ENCODE data around the gene TRMT112.
A peak's percentile ranks its signal among the peaks of the same experiment; 100 is the strongest.

The TRMT112 gene

GRCh38 chr11:64341851-64342791, 24.8 kb upstream of the TRMT112 start:
- TF ChIP-seq CTCF (conservative IDR thresholded peaks at IDR 0.05; ENCODE audit: low read depth, low read length): peak; percentile 30
- H3K4me3 ChIP-seq (ENCODE audit: low read depth, low read length): peak overlapping the region; percentile 51
- DNase-seq (ENCODE audit: low read depth): peak; percentile 91

- no peak for TF ChIP-seq CTCF (conservative IDR thresholded peaks at IDR 0.05; ENCODE audit: low read depth, low read length)
- no peak for DNase-seq (ENCODE audit: low read depth)
- H3K4me3 ChIP-seq (ENCODE audit: low read depth, low read length): no peak overlapping the region
Measured at GRCh38 chr11:64341429-64341828, 24.1 kb upstream of the TRMT112 start.

- no peak overlapping the region for H3K4me3 ChIP-seq (ENCODE audit: low read depth, low read length)
- TF ChIP-seq CTCF (conservative IDR thresholded peaks at IDR 0.05; ENCODE audit: low read depth, low read length): peak; percentile 32
- no peak for DNase-seq (ENCODE audit: low read depth)
Measured at GRCh38 chr11:64340671-64341335, 23.4 kb upstream of the TRMT112 start.

- TF ChIP-seq CTCF (conservative IDR thresholded peaks at IDR 0.05; ENCODE audit: low read depth, low read length): no peak
- H3K4me3 ChIP-seq (ENCODE audit: low read depth, low read length): no peak within 1 kb of the TSS
- DNase-seq (ENCODE audit: low read depth): no peak
Measured at GRCh38 chr11:64339754-64340408, 22.5 kb upstream of the TRMT112 start, which contains the start of gene CCDC88B. Gene CCDC88B (plus strand): TSS chr11:64340204. CDS start chr11:64340267, 63 bp downstream.

GRCh38 chr11:64339286-64339685, 21.9 kb upstream of the TRMT112 start:
- TF ChIP-seq CTCF (conservative IDR thresholded peaks at IDR 0.05; ENCODE audit: low read depth, low read length): no peak
- DNase-seq (ENCODE audit: low read depth): no peak
- no peak overlapping the region for H3K4me3 ChIP-seq (ENCODE audit: low read depth, low read length)

GRCh38 chr11:64338716-64339115, 21.4 kb upstream of the TRMT112 start:
- TF ChIP-seq CTCF (conservative IDR thresholded peaks at IDR 0.05; ENCODE audit: low read depth, low read length): no peak
- DNase-seq (ENCODE audit: low read depth): no peak
- H3K4me3 ChIP-seq (ENCODE audit: low read depth, low read length): no peak overlapping the region

Data from choroid plexus epithelial cell (primary cell).